Activated naive CD4-positive, alpha-beta T cell treated with anti-CD3 and anti-CD28 coated beads, Interleukin-2, amount 10 ng/mL, durations not matched to agents 7 days and 5 days (primary cell): Measurements from ENCODE around the gene TRMT2A.

Experiments
- CTCF ChIA-PET: fragments of 350-600 bp; sonication (Branson Sonifier 250); formaldehyde crosslinking; loops from one replicate; lab custom pipeline; 2021; ENCODE audit warnings: antibody characterized with exemption; lab: Charles Lee
- DNase-seq: peaks from one replicate; pipeline ENCODE4 v3.0.0-alpha.2; 2020
- H3K27ac Mint-ChIP-seq: one replicate; pipeline ENCODE4 v1.8.0; 2021; ENCODE audit warnings: mild to moderate bottlenecking, moderate library complexity, mixed read lengths
- H3K27me3 Mint-ChIP-seq: one replicate; pipeline ENCODE4 v1.8.0; 2021; ENCODE audit warnings: mild to moderate bottlenecking, mixed read lengths
- H3K36me3 Mint-ChIP-seq: one replicate; pipeline ENCODE4 v1.8.0; 2021; ENCODE audit warnings: mixed read lengths
- H3K4me1 Mint-ChIP-seq: one replicate; pipeline ENCODE4 v1.8.0; 2021; ENCODE audit warnings: mixed read lengths
- H3K4me3 Mint-ChIP-seq: one replicate; pipeline ENCODE4 v1.8.0; 2021; ENCODE audit warnings: mild to moderate bottlenecking, moderate library complexity, mixed read lengths
- H3K9me3 Mint-ChIP-seq: one replicate; pipeline ENCODE4 v1.8.0; 2021; ENCODE audit warnings: mixed read lengths

The TRMT2A gene

DNA sequence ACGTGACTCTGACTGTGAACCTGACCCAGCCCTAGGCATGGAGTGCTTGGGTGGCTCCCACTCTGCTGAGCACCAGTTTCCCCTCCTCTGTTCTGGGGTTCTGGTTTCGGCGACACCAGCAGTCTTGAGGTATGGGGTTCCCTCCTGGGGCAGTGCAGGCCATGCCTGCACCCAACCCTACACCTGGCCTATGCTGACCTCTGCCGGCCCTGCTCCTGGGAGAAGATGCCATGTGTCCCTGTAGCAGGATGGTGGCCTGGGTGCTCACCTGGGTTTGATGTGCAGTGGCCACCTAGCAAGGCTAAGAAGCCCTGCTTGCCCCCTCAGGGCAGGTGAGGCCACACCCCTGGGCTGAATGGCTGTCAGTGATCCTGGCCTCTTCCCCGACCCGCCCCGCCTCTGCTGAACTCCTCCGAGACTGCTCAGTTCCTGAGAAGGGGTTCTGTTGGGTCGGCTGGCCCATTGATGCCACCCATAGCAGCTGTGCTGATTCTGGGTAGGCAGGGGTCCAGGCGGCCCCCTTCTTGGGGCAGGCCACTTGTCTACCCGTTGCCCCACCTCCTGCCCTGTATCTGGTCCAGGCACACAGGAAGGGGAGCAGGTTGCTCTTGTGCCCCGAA lies 17.0 kb upstream of the TRMT2A start:
- H3K9me3 Mint-ChIP-seq: no peaks in the 10 kb centered on the region
- DNase-seq: no peak
- peaks cover 25% of the 10 kb centered on the region for H3K4me1 Mint-ChIP-seq
- H3K36me3 Mint-ChIP-seq: no peaks in the 10 kb centered on the region
- H3K27ac Mint-ChIP-seq: no peak overlapping the region
- no peaks in the 10 kb centered on the region for H3K27me3 Mint-ChIP-seq
- peak overlapping the region; percentile 54 for H3K4me3 Mint-ChIP-seq
- CTCF ChIA-PET: no interaction called here

DNA sequence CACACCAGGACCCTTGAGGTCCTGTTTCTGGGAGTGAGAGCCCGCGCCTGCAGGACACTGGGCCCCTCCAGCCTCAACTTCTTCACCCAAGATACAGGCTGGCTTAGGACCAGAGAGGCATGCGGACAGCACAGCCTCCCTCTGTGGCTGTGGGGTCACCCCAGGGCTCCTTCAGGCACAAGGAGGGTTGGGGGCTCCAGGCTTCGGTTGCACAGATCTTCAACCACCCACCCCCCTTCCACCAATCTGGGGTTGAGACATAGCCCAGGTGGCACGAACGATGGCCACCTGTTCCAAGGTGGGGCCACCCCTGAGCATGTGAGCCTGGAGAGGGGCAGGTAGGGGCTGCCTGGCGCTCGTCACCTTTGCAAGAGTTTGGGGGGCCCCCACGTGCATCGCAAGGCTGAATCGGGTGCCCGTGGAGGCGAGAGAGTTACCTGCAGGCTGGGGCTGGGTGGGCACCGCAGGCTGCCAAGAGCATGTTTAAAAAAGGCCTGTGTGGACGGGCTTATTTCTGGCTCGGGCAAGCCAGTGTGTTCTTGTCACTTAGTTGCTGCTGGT lies 15.7 kb upstream of the TRMT2A start:
- peaks cover 29% of the 10 kb centered on the region for H3K4me1 Mint-ChIP-seq

DNA sequence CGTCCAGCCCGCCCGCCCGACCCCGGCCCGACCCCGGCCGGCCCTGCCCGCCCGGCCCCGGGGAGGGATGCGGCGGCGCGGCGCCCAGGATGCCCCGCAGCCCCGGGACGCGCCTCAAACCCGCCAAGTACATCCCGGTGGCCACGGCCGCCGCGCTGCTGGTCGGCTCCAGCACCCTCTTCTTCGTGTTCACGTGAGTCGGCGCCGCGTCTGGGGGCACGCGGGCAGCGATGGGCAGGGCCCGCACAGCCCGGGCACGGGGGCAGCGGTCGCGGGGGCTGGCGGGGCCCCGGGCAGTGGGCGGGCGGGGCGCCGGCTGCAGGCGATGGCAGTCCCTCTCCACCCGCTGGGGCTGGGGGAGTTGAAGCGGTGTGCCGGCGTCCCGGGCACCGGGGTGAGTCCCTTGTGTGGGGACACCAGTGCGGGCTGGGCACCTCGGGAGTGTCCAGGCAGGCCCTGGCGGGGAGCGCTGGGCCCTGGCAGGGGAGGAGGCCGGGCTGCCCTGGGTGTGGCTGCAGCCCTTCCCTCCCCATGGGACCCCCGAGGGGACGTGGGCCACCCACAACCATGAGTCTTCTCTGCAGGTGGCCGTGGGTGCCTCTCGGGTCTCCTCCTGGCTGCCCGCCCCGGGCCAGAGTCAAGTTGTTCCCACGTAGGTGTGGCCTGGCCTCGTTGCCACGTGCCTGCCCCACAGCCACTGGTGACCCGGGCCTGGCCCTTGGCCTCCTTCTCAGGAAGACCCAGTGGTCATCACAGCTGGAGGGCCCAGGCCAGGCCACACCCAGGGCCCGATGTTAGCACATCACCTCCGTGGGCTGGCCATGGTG lies 15.0 kb upstream of the TRMT2A start:
- Mint-ChIP-seq H3K4me1 (peaks cover 27% of the 10 kb centered on the region), H3K4me3 (peak overlapping the region; percentile 69), H3K9me3 (no peaks in the 10 kb centered on the region), H3K27ac (no peak overlapping the region), H3K36me3 (peaks cover 6% of the 10 kb centered on the region), H3K27me3 (no peaks in the 10 kb centered on the region)
- CTCF ChIA-PET: no interaction called here
- peak; percentile 56 for DNase-seq

More for the DNA sequence above, 15.7 kb upstream of the TRMT2A start:
- Mint-ChIP-seq H3K27ac (peak overlapping the region; percentile 65), H3K9me3 (no peaks in the 10 kb centered on the region), H3K36me3 (peaks cover 3% of the 10 kb centered on the region), H3K4me3 (peak overlapping the region; percentile 69), H3K27me3 (no peaks in the 10 kb centered on the region)
- CTCF ChIA-PET: no interaction called here
- no peak for DNase-seq

DNA sequence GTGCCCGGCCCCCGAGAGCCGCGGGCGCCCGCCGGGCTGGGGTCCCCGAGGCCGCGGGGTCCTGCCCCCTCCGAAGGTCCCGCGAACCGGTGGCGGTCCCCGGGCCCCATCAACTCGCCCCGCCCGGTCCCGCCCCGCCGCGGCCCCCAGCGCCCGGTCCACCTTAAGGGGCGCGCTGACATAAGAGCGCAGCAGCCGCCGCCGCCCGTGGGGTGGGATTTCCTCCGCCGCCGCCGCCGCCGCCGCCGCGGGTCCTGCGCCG lies 14.5 kb upstream of the TRMT2A start, which contains the start of gene ZDHHC8:
TSS of gene ZDHHC8 (plus strand) at position 208 of the 262 bp plus-strand sequence. CDS start 144 bp downstream, outside the sequence.
- peak; percentile 61 for DNase-seq

DNA sequence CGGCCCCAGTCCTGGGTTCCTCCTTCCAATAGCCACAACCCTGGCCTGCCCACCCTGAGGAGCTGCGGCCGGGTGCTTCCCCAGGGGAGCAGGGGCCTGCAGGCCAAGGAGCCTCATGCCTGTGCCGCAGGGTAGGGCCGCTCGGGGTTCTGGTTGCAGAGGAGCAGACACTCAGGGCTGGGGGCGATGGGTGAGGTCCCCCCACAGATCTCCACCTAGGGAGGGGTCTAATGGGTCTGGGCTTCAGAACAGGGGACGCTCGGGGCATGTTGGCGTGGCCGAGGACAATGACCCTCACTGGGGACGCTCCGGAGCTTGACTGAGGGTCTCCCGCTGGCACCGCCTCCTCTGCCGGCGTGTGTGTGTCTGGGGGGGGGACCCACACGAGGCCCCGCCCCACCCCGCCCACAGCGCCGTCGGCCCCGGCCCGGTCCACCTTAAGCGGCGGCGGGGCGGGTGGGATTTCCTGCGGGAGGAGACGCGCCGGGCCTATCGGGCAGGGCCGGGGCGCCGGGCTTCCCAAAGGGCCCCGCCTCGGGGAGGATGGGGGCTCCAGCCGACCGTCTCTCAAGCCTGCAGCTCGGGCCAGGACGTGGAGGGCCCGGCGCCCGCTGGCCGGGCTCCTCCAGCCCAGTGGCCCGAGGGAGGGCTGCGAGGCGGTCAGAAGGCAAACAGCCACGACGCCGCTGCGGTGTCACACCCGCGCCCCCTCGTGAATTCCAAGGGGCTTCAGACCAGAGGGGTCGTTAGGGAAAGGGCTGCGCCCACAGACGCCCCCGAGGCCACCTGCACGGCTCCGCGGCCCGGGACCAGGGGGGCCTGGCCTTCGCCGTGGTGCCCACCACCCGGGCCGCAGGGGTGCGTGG lies 13.9 kb upstream of the TRMT2A start:
- Mint-ChIP-seq H3K27me3 (no peaks in the 10 kb centered on the region), H3K9me3 (no peaks in the 10 kb centered on the region), H3K27ac (peak overlapping the region; percentile 60), H3K36me3 (peaks cover 10% of the 10 kb centered on the region), H3K4me1 (peaks cover 24% of the 10 kb centered on the region), H3K4me3 (peak overlapping the region; percentile 65)
- CTCF ChIA-PET: interaction anchor here (0.9 to 2.3 kb wide), 3 partner anchors 12 to 162 kb away, joined by 3 to 17 read pairs (median 5); no protein-coding TSS in a partner anchor
- DNase-seq: peak; percentile 82

More for the DNA sequence above, 14.5 kb upstream of the TRMT2A start, which contains the start of gene ZDHHC8:
- Mint-ChIP-seq H3K4me1 (peaks cover 27% of the 10 kb centered on the region), H3K27ac (peak within 1 kb of the TSS; percentile 60), H3K4me3 (peak within 1 kb of the TSS; percentile 69), H3K9me3 (no peaks in the 10 kb centered on the region), H3K27me3 (no peaks in the 10 kb centered on the region), H3K36me3 (peaks cover 7% of the 10 kb centered on the region)
- CTCF ChIA-PET: no interaction called here

DNA sequence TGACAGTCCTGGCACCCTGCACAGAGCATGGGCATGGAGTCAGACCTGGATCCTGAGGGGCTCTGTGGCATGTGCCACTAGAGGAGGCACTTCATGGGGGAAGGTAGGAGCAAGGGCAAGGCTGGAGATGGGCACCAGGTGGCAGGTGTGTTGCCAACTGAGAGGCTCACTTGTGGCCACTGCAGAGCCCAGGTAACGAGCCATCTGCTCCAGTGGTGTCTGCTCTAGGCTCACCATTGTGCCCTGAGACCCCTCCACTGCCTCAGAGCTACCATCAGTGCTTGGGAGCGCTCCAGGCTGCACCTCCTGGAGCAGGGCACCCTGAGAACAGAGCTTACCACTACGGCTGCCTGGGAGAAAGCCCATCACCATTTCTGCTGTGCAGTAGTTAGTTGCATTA lies 13.3 kb upstream of the TRMT2A start:
- H3K27me3 Mint-ChIP-seq: no peaks in the 10 kb centered on the region
- CTCF ChIA-PET: interaction anchor here (0.9 to 2.3 kb wide), 3 partner anchors 12 to 161 kb away, joined by 3 to 17 read pairs (median 5); no protein-coding TSS in a partner anchor
- H3K27ac Mint-ChIP-seq: peak overlapping the region; percentile 55
- H3K9me3 Mint-ChIP-seq: no peaks in the 10 kb centered on the region
- no peak for DNase-seq
- peaks cover 24% of the 10 kb centered on the region for H3K4me1 Mint-ChIP-seq
- H3K4me3 Mint-ChIP-seq: peak overlapping the region; percentile 50
- peaks cover 15% of the 10 kb centered on the region for H3K36me3 Mint-ChIP-seq

DNA sequence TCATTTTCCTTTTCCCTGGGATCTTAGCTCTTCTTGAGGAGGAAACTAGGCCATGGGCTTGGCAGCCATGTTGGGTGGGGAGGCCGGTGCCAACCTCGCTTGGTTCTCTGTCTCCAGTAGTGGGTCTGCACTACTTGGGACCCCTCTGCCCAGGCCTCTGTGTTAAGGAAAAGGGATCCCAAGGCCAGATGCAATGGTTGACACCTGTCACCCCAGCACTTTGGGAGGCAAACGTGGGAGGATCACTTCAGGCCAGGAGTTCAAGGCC lies 12.7 kb upstream of the TRMT2A start:
- Mint-ChIP-seq H3K4me1 (peaks cover 24% of the 10 kb centered on the region), H3K4me3 (no peak overlapping the region), H3K27ac (peak overlapping the region; percentile 84), H3K27me3 (no peaks in the 10 kb centered on the region), H3K36me3 (peaks cover 18% of the 10 kb centered on the region), H3K9me3 (no peaks in the 10 kb centered on the region)
- DNase-seq: no peak
- CTCF ChIA-PET: interaction anchor here (0.8 to 2.3 kb wide), 5 partner anchors 11 to 187 kb away, joined by 3 to 17 read pairs (median 5); no protein-coding TSS in a partner anchor

DNA sequence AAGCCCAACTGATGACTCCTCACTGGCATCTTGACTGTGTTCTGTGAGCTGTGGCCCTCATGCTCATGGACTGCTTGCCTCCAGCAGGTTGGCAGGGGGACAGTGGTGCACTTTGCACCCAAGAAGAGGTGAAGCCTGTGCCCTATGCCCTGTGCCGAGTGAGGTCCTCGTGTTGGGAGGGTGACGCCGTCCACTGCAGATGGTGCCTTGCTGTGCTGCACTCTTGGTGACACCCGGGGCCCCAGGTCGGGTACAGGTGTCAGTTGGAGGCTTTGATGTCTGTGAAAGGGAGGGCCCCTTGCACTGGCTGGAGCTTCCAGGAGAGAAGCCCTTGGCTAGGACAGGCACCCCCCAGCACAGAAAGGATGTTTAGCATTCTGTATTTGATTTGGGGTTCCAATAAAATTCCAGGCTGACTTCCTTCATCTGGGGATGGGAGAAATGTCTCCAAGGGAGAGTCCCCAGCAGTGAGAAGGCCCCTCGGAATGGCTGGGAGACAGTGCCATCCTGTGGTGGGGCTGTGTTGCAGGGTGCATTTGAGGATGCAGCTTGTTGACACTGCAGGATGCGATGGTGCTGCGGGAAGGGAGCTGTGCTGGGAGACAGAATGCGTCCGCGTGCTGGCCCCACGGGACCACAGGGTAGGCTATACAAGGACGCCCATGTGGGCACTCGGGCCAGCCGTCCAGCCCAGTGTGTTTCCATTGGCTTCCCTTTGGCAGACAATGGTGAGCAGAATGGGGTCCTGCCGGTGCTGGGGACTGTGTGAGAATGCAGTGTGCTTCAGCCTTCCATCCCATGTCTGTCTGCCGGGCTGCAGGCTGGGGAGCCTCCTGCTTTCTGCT lies 12.1 kb upstream of the TRMT2A start:
- peak overlapping the region; percentile 84 for H3K27ac Mint-ChIP-seq
- H3K4me1 Mint-ChIP-seq: peaks cover 20% of the 10 kb centered on the region
- no peaks in the 10 kb centered on the region for H3K9me3 Mint-ChIP-seq
- CTCF ChIA-PET: interaction anchor here (0.6 to 2.3 kb wide), 6 partner anchors 11 to 186 kb away, joined by 3 to 17 read pairs (median 4); no protein-coding TSS in a partner anchor
- peaks cover 18% of the 10 kb centered on the region for H3K36me3 Mint-ChIP-seq
- H3K4me3 Mint-ChIP-seq: peak overlapping the region; percentile 42
- DNase-seq: peak; percentile 74
- no peaks in the 10 kb centered on the region for H3K27me3 Mint-ChIP-seq

DNA sequence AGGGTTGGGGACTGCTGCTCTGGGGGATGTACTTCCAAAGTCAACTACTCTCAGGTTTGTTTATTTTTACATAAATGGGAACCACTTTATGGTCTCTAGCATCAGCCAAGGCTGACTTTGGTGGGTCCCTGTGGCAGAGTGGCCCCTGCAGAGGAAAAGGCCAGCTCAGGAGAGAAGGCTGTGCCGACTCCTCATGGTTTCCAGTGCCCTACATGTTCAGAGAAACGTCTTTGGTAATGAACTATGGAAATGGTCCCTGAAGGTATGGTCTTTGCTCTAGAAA lies 11.5 kb upstream of the TRMT2A start:
- no peaks in the 10 kb centered on the region for H3K27me3 Mint-ChIP-seq
- CTCF ChIA-PET: interaction anchor here (0.6 to 2.3 kb wide), 3 partner anchors 10 to 156 kb away, joined by 3 to 17 read pairs (median 9); no protein-coding TSS in a partner anchor
- no peaks in the 10 kb centered on the region for H3K9me3 Mint-ChIP-seq
- peaks cover 21% of the 10 kb centered on the region for H3K36me3 Mint-ChIP-seq
- peak overlapping the region; percentile 84 for H3K27ac Mint-ChIP-seq
- no peak for DNase-seq
- H3K4me1 Mint-ChIP-seq: peaks cover 17% of the 10 kb centered on the region
- H3K4me3 Mint-ChIP-seq: no peak overlapping the region

DNA sequence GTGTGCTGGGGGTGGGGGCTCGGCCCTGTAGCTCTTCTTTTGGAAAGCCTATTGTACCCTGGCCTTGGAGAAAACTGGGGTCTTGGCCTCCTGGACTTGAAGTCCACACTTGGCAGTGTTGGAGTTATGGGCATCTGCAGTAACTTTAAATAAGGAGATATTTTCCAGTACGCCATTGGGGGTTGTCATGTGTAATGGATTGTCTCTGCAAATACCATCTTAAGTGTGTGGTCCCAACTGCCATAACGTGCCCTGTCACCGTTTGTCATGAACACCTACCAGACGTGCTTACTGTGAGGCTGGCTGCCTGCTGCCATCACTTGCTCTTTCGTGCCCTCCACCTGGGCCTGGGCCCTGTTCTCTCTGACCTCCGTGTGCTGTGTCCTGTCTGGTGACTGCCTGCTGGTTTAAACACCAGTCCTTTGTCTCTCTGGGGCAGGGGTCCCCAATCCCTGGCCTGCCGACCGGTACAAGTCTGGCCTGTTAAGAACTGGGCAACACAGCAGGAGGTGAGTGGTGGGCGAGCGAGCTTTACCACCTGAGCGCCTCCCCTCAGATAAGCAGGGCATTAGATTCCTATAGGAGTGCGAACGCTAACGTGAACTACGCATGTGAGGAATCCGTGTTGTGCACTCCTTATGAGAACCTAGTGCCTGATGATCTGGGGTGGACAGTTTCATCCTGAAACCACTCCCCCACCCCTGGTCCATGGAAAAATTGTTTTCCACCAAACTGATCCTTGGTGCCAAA lies 11.0 kb upstream of the TRMT2A start:
- no peaks in the 10 kb centered on the region for H3K9me3 Mint-ChIP-seq
- CTCF ChIA-PET: interaction anchor here (0.6 to 2.3 kb wide), 3 partner anchors 9 to 156 kb away, joined by 3 to 17 read pairs (median 9); no protein-coding TSS in a partner anchor
- no peaks in the 10 kb centered on the region for H3K27me3 Mint-ChIP-seq
- no peak for DNase-seq
- H3K36me3 Mint-ChIP-seq: peaks cover 21% of the 10 kb centered on the region
- no peak overlapping the region for H3K4me3 Mint-ChIP-seq
- H3K27ac Mint-ChIP-seq: peak overlapping the region; percentile 42
- H3K4me1 Mint-ChIP-seq: peaks cover 13% of the 10 kb centered on the region

DNA sequence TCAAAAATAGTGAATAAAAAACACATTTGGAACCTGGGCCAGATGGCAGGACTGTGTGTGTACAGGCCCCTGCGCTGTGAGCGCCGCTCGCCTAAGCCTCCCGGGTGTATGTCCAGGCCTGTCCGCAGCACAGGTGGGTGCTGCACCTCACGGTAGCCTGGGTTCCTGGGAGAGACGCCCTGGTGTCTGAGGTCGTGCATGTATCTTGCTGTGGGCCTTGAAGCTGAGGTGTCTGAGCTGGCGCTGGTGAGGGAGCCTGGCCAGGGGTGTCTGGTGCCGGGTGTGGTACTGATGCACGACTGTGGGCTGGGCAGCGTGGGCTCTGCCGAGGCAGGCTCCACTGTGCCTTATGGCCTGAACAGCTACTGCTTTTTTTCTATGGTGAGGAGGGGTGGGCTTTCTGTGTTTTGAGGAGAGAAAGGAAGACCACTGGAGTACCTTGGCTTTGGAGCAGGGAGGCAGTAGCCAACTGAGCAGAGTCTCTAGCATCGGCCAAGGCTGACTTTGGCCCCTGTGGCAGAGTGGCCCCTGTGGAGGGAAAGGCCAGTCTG lies 10.4 kb upstream of the TRMT2A start:
- CTCF ChIA-PET: no interaction called here
- H3K4me3 Mint-ChIP-seq: no peak overlapping the region

DNA sequence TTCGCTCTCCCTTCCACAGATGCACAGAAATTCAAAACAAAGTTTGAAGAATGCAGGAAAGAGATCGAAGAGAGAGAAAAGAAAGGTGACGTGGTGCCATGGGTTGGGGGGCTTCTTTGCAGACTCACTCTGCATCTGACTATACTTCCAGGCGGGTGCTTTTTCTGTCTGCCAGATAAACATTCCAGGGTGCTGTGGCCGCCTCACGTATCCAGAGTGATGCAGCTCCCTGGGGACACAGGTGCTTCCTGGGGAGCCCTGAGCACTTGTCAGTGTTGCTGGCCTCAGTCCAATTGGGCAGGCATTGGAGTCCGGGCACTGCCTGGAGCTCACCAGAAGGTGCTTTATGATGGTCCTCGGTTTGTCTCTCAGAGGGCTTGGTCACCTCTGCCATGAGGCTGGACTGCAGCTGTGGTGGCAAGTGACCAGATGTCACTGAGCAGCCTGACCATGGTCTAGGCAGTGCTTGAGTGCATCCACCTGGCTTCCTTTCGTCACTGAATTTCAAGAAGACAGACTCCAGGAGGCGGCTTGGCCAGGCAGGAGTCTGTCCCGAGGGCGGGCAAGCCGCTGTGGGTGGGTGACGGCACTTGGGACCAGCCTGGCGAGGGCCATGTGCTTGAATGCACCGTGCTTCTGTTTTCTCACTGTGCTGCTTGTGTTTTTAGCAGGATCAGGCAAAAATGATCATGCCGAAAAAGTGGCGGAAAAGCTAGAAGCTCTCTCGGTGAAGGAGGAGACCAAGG lies 9.4 kb upstream of the TRMT2A start:
- Mint-ChIP-seq H3K36me3 (peaks cover 29% of the 10 kb centered on the region), H3K4me3 (no peak overlapping the region), H3K4me1 (peaks cover 19% of the 10 kb centered on the region), H3K27ac (no peak overlapping the region), H3K9me3 (no peaks in the 10 kb centered on the region), H3K27me3 (no peaks in the 10 kb centered on the region)
- no peak for DNase-seq
- CTCF ChIA-PET: no interaction called here

More for the DNA sequence above, 10.4 kb upstream of the TRMT2A start:
- Mint-ChIP-seq H3K4me1 (peaks cover 10% of the 10 kb centered on the region), H3K9me3 (no peaks in the 10 kb centered on the region), H3K27me3 (no peaks in the 10 kb centered on the region), H3K36me3 (peaks cover 21% of the 10 kb centered on the region), H3K27ac (no peak overlapping the region)
- no peak for DNase-seq
